ENCODE results near the gene CEP170B. TPM values are rescaled to one million over a fixed set of nuclear protein-coding genes. Genes with fewer than 3 reads are reported as not detected.

Gene CEP170B
- total and polyA plus RNA-seq, 2 donors (not counting 1 experiment from before 2014, with no cell fraction given) = 4.0 to 13.9 TPM

DNA sequence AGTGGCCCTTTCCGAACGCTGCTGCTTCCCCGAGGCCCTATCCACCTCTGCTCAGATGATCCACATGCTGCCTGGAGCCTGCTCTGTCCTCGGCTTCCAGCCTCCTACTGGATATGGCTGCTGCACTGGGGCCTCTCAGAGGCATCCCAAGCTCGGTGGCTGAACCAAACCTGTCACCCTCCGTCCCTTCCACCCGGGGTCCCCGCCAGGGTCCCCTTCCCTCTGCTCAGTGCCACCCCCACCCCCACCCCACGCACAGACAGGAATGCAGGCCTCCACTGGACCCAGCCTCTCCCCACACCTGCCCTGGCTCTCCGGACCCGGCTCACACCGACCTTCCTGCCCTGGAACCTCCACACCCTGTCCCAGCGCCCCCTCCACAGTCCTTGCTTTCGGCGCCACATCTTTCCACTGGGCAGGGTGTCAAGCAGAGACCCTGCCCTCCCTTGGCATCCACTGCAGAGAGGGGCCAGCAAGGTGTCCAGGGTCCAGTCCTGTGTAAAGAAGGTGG lies 6.1 kb downstream of the CEP170B start:
- no peak overlapping the region for H3K27ac ChIP-seq (ENCODE audit: insufficient read depth, low read length)
- peaks cover 11% of the 10 kb centered on the region for H3K4me1 ChIP-seq (ENCODE audit: control insufficient read depth, extremely low read depth, insufficient read depth, low read length)
- no peak for TF ChIP-seq EZH2 (IDR thresholded peaks at IDR 0.05; ENCODE audit: low read length, missing control alignments)
- TF ChIP-seq, protein P1, sequence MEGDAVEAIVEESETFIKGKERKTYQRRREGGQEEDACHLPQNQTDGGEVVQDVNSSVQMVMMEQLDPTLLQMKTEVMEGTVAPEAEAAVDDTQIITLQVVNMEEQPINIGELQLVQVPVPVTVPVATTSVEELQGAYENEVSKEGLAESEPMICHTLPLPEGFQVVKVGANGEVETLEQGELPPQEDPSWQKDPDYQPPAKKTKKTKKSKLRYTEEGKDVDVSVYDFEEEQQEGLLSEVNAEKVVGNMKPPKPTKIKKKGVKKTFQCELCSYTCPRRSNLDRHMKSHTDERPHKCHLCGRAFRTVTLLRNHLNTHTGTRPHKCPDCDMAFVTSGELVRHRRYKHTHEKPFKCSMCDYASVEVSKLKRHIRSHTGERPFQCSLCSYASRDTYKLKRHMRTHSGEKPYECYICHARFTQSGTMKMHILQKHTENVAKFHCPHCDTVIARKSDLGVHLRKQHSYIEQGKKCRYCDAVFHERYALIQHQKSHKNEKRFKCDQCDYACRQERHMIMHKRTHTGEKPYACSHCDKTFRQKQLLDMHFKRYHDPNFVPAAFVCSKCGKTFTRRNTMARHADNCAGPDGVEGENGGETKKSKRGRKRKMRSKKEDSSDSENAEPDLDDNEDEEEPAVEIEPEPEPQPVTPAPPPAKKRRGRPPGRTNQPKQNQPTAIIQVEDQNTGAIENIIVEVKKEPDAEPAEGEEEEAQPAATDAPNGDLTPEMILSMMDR (conservative IDR thresholded peaks at IDR 0.05 in 1 of 2, IDR thresholded peaks at IDR 0.05 in 1 of 2; ENCODE audit: low read depth in 1 of 2, low read length in 2 of 2) = no peak
- H3K36me3 ChIP-seq (ENCODE audit: control insufficient read depth, insufficient read depth, low read length) = peaks cover 4% of the 10 kb centered on the region
- no peak for DNase-seq (ENCODE audit: low read depth in 2 of 2)
- no peak overlapping the region for H3K4me2 ChIP-seq (ENCODE audit: extremely low read depth, insufficient read depth, low read length)
- H3K4me3 ChIP-seq (replicated peaks in 1 of 4; ENCODE audit: control extremely low read depth in 1 of 4, insufficient read depth in 1 of 4, low read depth in 3 of 4, low read length in 4 of 4) = no peak overlapping the region
- no peaks in the 10 kb centered on the region for H4K20me1 ChIP-seq (ENCODE audit: control insufficient read depth, extremely low read depth, insufficient read depth, low read length)
- H3K27me3 ChIP-seq (ENCODE audit: control insufficient read depth, insufficient read depth, low read length) = no peaks in the 10 kb centered on the region
- no peak overlapping the region for H3K9ac ChIP-seq (ENCODE audit: insufficient read depth, low read length)
- H3K79me2 ChIP-seq (ENCODE audit: control insufficient read depth, insufficient read depth, low read length) = peaks cover 40% of the 10 kb centered on the region
- no peak overlapping the region for H2AFZ ChIP-seq (ENCODE audit: low read length)
- H3K9me3 ChIP-seq (ENCODE audit: control insufficient read depth, insufficient read depth, low read depth, low read length) = no peaks in the 10 kb centered on the region

DNA sequence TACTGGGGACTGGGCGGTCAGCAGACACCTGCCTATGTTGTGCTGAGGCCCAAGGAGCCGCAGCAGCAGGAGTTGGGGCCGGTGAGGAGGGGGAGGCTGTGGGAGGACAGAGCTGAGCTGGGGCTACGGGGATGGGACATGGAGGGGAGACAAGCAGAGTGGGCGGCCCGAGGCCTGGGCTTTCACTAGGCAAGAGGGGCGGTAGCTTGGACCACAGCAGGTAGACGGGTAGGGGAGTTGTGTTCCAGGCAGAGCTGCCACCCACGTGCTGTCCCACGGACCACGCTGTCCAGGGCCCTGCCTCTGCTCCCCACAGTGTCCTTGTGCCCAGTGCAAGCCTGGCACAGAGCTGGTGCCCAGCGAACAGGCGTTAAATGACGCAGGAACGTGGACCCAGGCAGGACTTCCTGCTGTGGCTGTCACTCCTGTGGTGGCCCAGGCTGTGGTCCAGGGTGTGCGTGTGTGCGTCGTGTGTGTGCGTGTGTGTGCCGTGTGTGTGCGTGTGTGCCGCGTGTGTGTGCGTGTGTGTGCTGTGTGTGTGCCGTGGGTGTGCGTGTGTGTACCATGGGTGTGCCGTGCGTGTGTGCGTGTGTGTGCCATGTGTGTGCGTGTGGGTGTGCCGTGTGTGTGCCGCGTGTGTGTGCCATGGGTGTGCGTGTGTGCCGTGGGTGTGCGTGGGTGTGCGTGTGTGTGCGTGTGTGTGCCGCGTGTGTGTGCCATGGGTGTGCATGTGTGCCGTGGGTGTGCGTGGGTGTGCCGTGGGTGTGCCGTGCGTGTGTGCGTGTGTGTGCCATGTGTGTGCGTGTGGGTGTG lies 6.8 kb downstream of the CEP170B start:
- Histone ChIP-seq H3K79me2 (ENCODE audit: control insufficient read depth, insufficient read depth, low read length) (peaks cover 33% of the 10 kb centered on the region), H4K20me1 (ENCODE audit: control insufficient read depth, extremely low read depth, insufficient read depth, low read length) (no peaks in the 10 kb centered on the region), H3K27ac (ENCODE audit: insufficient read depth, low read length) (no peak overlapping the region), H3K9ac (ENCODE audit: insufficient read depth, low read length) (no peak overlapping the region), H2AFZ (ENCODE audit: low read length) (no peak overlapping the region), H3K4me2 (ENCODE audit: extremely low read depth, insufficient read depth, low read length) (no peak overlapping the region), H3K9me3 (ENCODE audit: control insufficient read depth, insufficient read depth, low read depth, low read length) (no peaks in the 10 kb centered on the region), H3K36me3 (ENCODE audit: control insufficient read depth, insufficient read depth, low read length) (peaks cover 4% of the 10 kb centered on the region), H3K4me1 (ENCODE audit: control insufficient read depth, extremely low read depth, insufficient read depth, low read length) (peaks cover 6% of the 10 kb centered on the region), H3K27me3 (ENCODE audit: control insufficient read depth, insufficient read depth, low read length) (no peaks in the 10 kb centered on the region), H3K4me3 (replicated peaks in 1 of 4; ENCODE audit: control extremely low read depth in 1 of 4, insufficient read depth in 1 of 4, low read depth in 3 of 4, low read length in 4 of 4) (no peak overlapping the region)
- DNase-seq (ENCODE audit: low read depth in 2 of 2) = no peak
- TF ChIP-seq EZH2 (IDR thresholded peaks at IDR 0.05; ENCODE audit: low read length, missing control alignments) = no peak
- TF ChIP-seq, protein P1 (conservative IDR thresholded peaks at IDR 0.05 in 1 of 2, IDR thresholded peaks at IDR 0.05 in 1 of 2; ENCODE audit: low read depth in 1 of 2, low read length in 2 of 2) = no peak

DNA sequence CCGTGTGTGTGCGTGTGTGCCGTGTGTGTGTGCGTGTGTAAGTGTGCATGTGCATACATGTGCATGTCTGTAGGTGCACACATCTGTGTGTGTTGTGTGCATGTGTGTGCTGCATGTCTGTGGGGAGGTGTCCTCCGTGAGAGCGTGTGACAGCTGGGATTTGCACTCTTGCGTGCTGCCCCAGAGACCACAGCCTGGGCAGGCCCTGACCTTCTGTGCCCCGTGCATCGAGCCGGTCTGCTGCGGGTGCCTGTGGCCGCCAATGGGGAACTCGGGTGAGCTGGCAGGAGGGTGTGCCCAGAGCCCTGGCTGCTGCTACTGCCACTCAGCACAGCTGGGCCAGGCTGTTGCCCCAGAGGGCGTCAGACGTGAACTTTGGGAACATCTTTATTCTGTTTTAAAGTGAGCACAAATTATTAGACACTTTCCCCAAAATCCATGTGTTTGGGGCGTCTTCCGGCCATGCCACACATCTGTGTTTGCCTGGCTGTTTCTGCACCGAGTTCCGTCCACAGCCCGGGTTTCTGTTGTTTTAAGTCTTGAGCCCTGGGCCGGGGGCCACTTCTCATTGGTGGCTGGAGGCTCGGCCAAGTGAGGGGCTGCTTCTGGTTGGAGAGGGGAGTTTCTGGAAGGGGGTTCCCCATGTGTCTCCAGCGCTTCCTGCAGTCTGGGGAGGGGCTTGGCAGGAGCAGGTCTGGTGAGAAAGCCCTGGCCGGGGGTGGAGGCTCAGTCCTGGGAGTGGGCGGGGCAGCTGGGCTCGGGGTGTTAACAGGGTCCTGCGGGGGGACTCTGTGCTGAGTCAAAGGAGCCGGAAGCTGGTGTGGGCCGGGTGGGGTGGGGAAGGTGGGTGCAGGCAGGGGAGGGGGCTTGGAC lies 7.6 kb downstream of the CEP170B start:
- H3K27ac ChIP-seq (ENCODE audit: insufficient read depth, low read length) = peak overlapping the region; percentile 43
- peak overlapping the region; percentile 75 for H3K4me2 ChIP-seq (ENCODE audit: extremely low read depth, insufficient read depth, low read length)
- H3K79me2 ChIP-seq (ENCODE audit: control insufficient read depth, insufficient read depth, low read length) = peaks cover 25% of the 10 kb centered on the region
- H3K4me1 ChIP-seq (ENCODE audit: control insufficient read depth, extremely low read depth, insufficient read depth, low read length) = peaks cover 6% of the 10 kb centered on the region
- H3K36me3 ChIP-seq (ENCODE audit: control insufficient read depth, insufficient read depth, low read length) = peaks cover 4% of the 10 kb centered on the region
- H3K4me3 ChIP-seq (replicated peaks in 1 of 4; ENCODE audit: control extremely low read depth in 1 of 4, insufficient read depth in 1 of 4, low read depth in 3 of 4, low read length in 4 of 4) = no peak overlapping the region
- H3K27me3 ChIP-seq (ENCODE audit: control insufficient read depth, insufficient read depth, low read length) = no peaks in the 10 kb centered on the region
- no peak overlapping the region for H2AFZ ChIP-seq (ENCODE audit: low read length)
- no peak for TF ChIP-seq EZH2 (IDR thresholded peaks at IDR 0.05; ENCODE audit: low read length, missing control alignments)
- TF ChIP-seq, protein P1 (conservative IDR thresholded peaks at IDR 0.05 in 1 of 2, IDR thresholded peaks at IDR 0.05 in 1 of 2; ENCODE audit: low read depth in 1 of 2, low read length in 2 of 2) = no peak
- peak; percentile 52 to 73 for DNase-seq (ENCODE audit: low read depth in 2 of 2)
- H4K20me1 ChIP-seq (ENCODE audit: control insufficient read depth, extremely low read depth, insufficient read depth, low read length) = no peaks in the 10 kb centered on the region
- H3K9ac ChIP-seq (ENCODE audit: insufficient read depth, low read length) = peak overlapping the region; percentile 2
- no peaks in the 10 kb centered on the region for H3K9me3 ChIP-seq (ENCODE audit: control insufficient read depth, insufficient read depth, low read depth, low read length)

All from fibroblast of lung (primary cell).